H1 (cell line): ENCODE data around the gene POLDIP3. TPM values are rescaled to one million over a fixed set of nuclear protein-coding genes. Genes with fewer than 3 reads are reported as not detected.
A peak's percentile ranks its signal among the peaks of the same experiment; 100 is the strongest.

Experiments
- CTCF ChIA-PET: fragments of 300-600 bp; sonication (Branson Sonifier 250); formaldehyde crosslinking; loops from one replicate; lab custom pipeline; 2021; ENCODE audit not compliant: partially characterized antibody; lab: Charles Lee
- POLR2A ChIA-PET: fragments of 300-600 bp; sonication (Branson Sonifier 250); formaldehyde crosslinking; loops from one replicate; lab custom pipeline; 2021; ENCODE audit warnings: inconsistent platforms; ENCODE audit not compliant: partially characterized antibody; lab: Charles Lee
- DNase-seq, 2 experiments: peaks; one replicate each; pipeline versions ENCODE4 v3.0.0 to v3.0.0-alpha.2; 2010 to 2022; ENCODE audit warnings: low spot score in 2 of 2, low read depth in 1 of 2, mixed read lengths in 1 of 2
- FAIRE-seq: peaks from 2 replicates; lab custom pipeline; 2011; peaks lifted over from hg19 to GRCh38; lab: Jason Lieb, UNC
- H2AFZ ChIP-seq: 2 replicates; pipeline ENCODE4 v1.8.1; 2012; ENCODE audit warnings: low read length, inconsistent platforms
- H2AK5ac ChIP-seq: 2 replicates; pipeline ENCODE4 v1.6.1; 2013; ENCODE audit warnings: low read depth, low read length
- H2BK120ac ChIP-seq: replicated peaks from 2 replicates; pipeline ENCODE3; 2013; ENCODE audit warnings: low read depth, low read length, inconsistent platforms
- H2BK12ac ChIP-seq: 2 replicates; pipeline ENCODE4 v1.6.1; 2013; ENCODE audit warnings: low read depth, low read length
- H2BK15ac ChIP-seq: 2 replicates; pipeline ENCODE4 v1.6.1; 2013; ENCODE audit warnings: low read length
- H2BK20ac ChIP-seq: 2 replicates; pipeline ENCODE4 v1.6.1; 2013; ENCODE audit warnings: low read length
- H2BK5ac ChIP-seq: 2 replicates; pipeline ENCODE4 v1.6.1; 2013; ENCODE audit warnings: low read depth, low read length
- H3K14ac ChIP-seq: 2 replicates; pipeline ENCODE4 v1.6.1; 2013; ENCODE audit warnings: inconsistent platforms; ENCODE audit not compliant: insufficient read length
- H3K18ac ChIP-seq: 2 replicates; pipeline ENCODE4 v1.6.1; 2013; ENCODE audit warnings: low read length; ENCODE audit errors: extremely low read depth
- H3K23ac ChIP-seq: 2 replicates; pipeline ENCODE4 v1.6.1; 2013; ENCODE audit warnings: inconsistent platforms; ENCODE audit not compliant: insufficient read length
- H3K23me2 ChIP-seq: 2 replicates; pipeline ENCODE4 v1.6.1; 2013; ENCODE audit warnings: low read depth, low read length
- H3K27ac ChIP-seq: 2 replicates; pipeline ENCODE4 v1.6.1; 2011; ENCODE audit warnings: low read depth, low read length, inconsistent platforms
- H3K27me3 ChIP-seq, 4 experiments: replicated peaks in 1 of 4; 1 replicate in 1 of 4; 2 replicates in 3 of 4; pipeline versions ENCODE4 v1.6.1 to v1.8.1; 2011 to 2013; ENCODE audit warnings: low read length in 3 of 4, mild to moderate bottlenecking in 3 of 4, inconsistent platforms in 2 of 4, mixed read lengths in 2 of 4, moderate library complexity in 1 of 4; ENCODE audit not compliant: control insufficient read depth in 3 of 4, insufficient read depth in 3 of 4; ENCODE audit errors: extremely low read depth in 1 of 4
- H3K36me3 ChIP-seq, 4 experiments: 2 replicates each; pipeline versions ENCODE4 v1.6.1 to v1.8.1; 2011 to 2013; ENCODE audit warnings: mild to moderate bottlenecking in 4 of 4, low read length in 3 of 4, moderate library complexity in 2 of 4, control low read depth in 1 of 4, inconsistent platforms in 1 of 4; ENCODE audit not compliant: insufficient read depth in 4 of 4, control insufficient read depth in 2 of 4
- H3K4ac ChIP-seq: replicated peaks from 2 replicates; pipeline ENCODE3; 2013; ENCODE audit warnings: low read length, low read depth, mixed read lengths, inconsistent platforms; ENCODE audit not compliant: insufficient read length
- H3K4me1 ChIP-seq, 4 experiments: replicated peaks in 1 of 4; 1 replicate in 1 of 4; 2 replicates in 3 of 4; pipeline versions ENCODE4 v1.6.1 to v1.8.1; 2011 to 2013; ENCODE audit warnings: low read length in 3 of 4, inconsistent platforms in 2 of 4, mixed read lengths in 1 of 4; ENCODE audit not compliant: insufficient read depth in 4 of 4, control insufficient read depth in 3 of 4
- H3K4me2 ChIP-seq, 2 experiments: 2 replicates each; pipeline versions ENCODE4 v1.6.1 to v1.8.1; 2011 to 2013; ENCODE audit warnings: low read depth in 2 of 2, low read length in 2 of 2, control low read depth in 1 of 2, inconsistent platforms in 1 of 2, mild to moderate bottlenecking in 1 of 2; ENCODE audit not compliant: insufficient read depth in 1 of 2
- H3K4me3 ChIP-seq, 4 experiments: fragments of 200-600, 300-600 bp in 1 of 4; sonication (generic), shearing (Covaris generic), sonication (Bioruptor Twin) in 1 of 4; 2 replicates each; pipeline versions ENCODE4 v1.5.1 to v1.8.1; 2011 to 2016; ENCODE audit warnings: low read length in 4 of 4, low read depth in 3 of 4, control low read depth in 2 of 4, inconsistent platforms in 2 of 4, mild to moderate bottlenecking in 2 of 4, mixed read lengths in 1 of 4, moderate library complexity in 1 of 4; ENCODE audit not compliant: insufficient read depth in 2 of 4; ENCODE audit errors: extremely low read depth in 1 of 4
- H3K56ac ChIP-seq: replicated peaks from 2 replicates; pipeline ENCODE3; 2013; ENCODE audit warnings: low read depth, mild to moderate bottlenecking, mixed read lengths, low read length, inconsistent platforms; ENCODE audit not compliant: insufficient read length
- H3K79me1 ChIP-seq: 2 replicates; pipeline ENCODE4 v1.6.1; 2013; ENCODE audit warnings: low read depth, low read length, control low read depth
- H3K79me2 ChIP-seq, 2 experiments: 2 replicates each; pipeline versions ENCODE4 v1.6.1 to v1.8.1; 2012 to 2013; ENCODE audit warnings: low read length in 2 of 2, mild to moderate bottlenecking in 2 of 2, inconsistent platforms in 1 of 2; ENCODE audit not compliant: insufficient read depth in 2 of 2, control insufficient read depth in 1 of 2
- H3K9ac ChIP-seq, 4 experiments: replicated peaks in 1 of 4; 1 replicate in 1 of 4; 2 replicates in 3 of 4; pipeline versions ENCODE4 v1.6.1 to v1.8.1; 2011 to 2013; ENCODE audit warnings: low read depth in 3 of 4, low read length in 3 of 4, control low read depth in 2 of 4, mild to moderate bottlenecking in 2 of 4, moderate library complexity in 2 of 4, inconsistent platforms in 1 of 4; ENCODE audit errors: extremely low read depth in 1 of 4
- H3K9me3 ChIP-seq, 2 experiments: 2 replicates each; pipeline versions ENCODE4 v1.6.1 to v1.8.1; 2012 to 2013; ENCODE audit warnings: mild to moderate bottlenecking in 2 of 2, moderate library complexity in 2 of 2, control low read depth in 1 of 2, inconsistent platforms in 1 of 2, low read depth in 1 of 2, low read length in 1 of 2, mixed read lengths in 1 of 2; ENCODE audit not compliant: insufficient read depth in 2 of 2
- H4K20me1 ChIP-seq, 2 experiments: replicated peaks in 1 of 2; 2 replicates each; pipeline versions ENCODE3 to v1.8.1; 2011 to 2013; ENCODE audit warnings: inconsistent platforms in 2 of 2, low read length in 2 of 2, mild to moderate bottlenecking in 1 of 2; ENCODE audit not compliant: insufficient read depth in 2 of 2, control insufficient read depth in 1 of 2
- H4K5ac ChIP-seq: 2 replicates; pipeline ENCODE4 v1.6.1; 2013; ENCODE audit warnings: low read length, low read depth, mixed read lengths, inconsistent platforms; ENCODE audit not compliant: insufficient read length
- H4K8ac ChIP-seq: 2 replicates; pipeline ENCODE4 v1.8.0; 2013; ENCODE audit warnings: mild to moderate bottlenecking, moderate library complexity, low read length, inconsistent platforms; ENCODE audit not compliant: insufficient read depth; ENCODE audit errors: extremely low read depth
- H4K91ac ChIP-seq: replicated peaks from 2 replicates; pipeline ENCODE3; 2013; ENCODE audit warnings: low read length, mixed read lengths, inconsistent platforms; ENCODE audit not compliant: insufficient read length
- BRCA1 ChIP-seq: IDR thresholded peaks from 2 replicates; pipeline ENCODE4 v1.6.1; 2012; ENCODE audit warnings: low read depth, low read length, improper control_type of control experiment
- CEBPB ChIP-seq: IDR thresholded peaks from 2 replicates; pipeline ENCODE4 v1.6.1; 2012; ENCODE audit warnings: low read depth, low read length
- CREB1 ChIP-seq: IDR thresholded peaks from 2 replicates; pipeline ENCODE4 v1.6.1; 2012; ENCODE audit warnings: inconsistent platforms
- EGR1 ChIP-seq: IDR thresholded peaks from 2 replicates; pipeline ENCODE4 v1.6.1; 2011; ENCODE audit warnings: low read depth, low read length, borderline replicate concordance
- SIN3A ChIP-seq, 2 experiments: IDR thresholded peaks in 1 of 2; conservative IDR thresholded peaks in 1 of 2; 2 replicates each; pipeline ENCODE4 v1.6.1; 2011 to 2012; ENCODE audit warnings: low read length in 2 of 2, improper control_type of control experiment in 1 of 2, low read depth in 1 of 2, mild to moderate bottlenecking in 1 of 2
- ZNF274 ChIP-seq: IDR thresholded peaks from 2 replicates; pipeline ENCODE4 v1.7.0; 2012; ENCODE audit warnings: low read length, borderline replicate concordance; ENCODE audit errors: extremely low read depth
- WGBS, 2 experiments: shearing (Covaris generic) in 1 of 2; methylation state at CpG; one replicate each; pipeline versions ENCODE4 v1.1.6 to v1.1.7; 2013 to 2015; ENCODE audit warnings: low lambda C conversion rate in 2 of 2, mixed read lengths in 2 of 2, inconsistent platforms in 1 of 2, low coverage in 1 of 2, missing lambda C conversion rate in 1 of 2; ENCODE audit not compliant: insufficient replicate concordance in 2 of 2, insufficient coverage in 1 of 2, insufficient read length in 1 of 2; ENCODE audit errors: extremely low coverage in 1 of 2, missing lambda C conversion rate in 1 of 2; 5-methylcytosine and 5-hydroxymethylcytosine counted together
- polyA plus RNA-seq, 7 experiments: library from polyadenylated mRNA; depleted of rRNA in 3 of 7; stranded (reverse) in 5 of 7; unstranded in 2 of 7; fragments of >200 nt in 5 of 7; fragments of 200-250 nt in 2 of 7; gene quantifications; 1 replicate in 5 of 7; 2 replicates in 1 of 7; 4 replicates in 1 of 7; pipeline versions ENCODE4 v1.2.1 to v1.2.3, GENCODE V29; 2011 to 2013; ENCODE audit warnings: missing spikeins in 2 of 7, mixed read lengths in 2 of 7
- total RNA-seq: library from RNA; stranded (reverse); fragmentation: NEBNext Ultra II Directional; extraction: Animal tissue kit (Norgen Biotek cat#: 25700); gene quantifications from 2 replicates; pipeline ENCODE4 v1.2.1, GENCODE V29; 2021
- TF ChIP-seq, protein P1 (sequence below): IDR thresholded peaks from 2 replicates; pipeline ENCODE4 v1.6.1; 2011; ENCODE audit warnings: low read depth, mild to moderate bottlenecking, low read length; ENCODE audit not compliant: insufficient read depth

POLDIP3 gene
- total and polyA plus RNA-seq, 2 of the 8 experiments (the other 6 are each of a cell fraction or from before 2014, with no cell fraction given) = 43.5 to 84.6 TPM

DNA sequence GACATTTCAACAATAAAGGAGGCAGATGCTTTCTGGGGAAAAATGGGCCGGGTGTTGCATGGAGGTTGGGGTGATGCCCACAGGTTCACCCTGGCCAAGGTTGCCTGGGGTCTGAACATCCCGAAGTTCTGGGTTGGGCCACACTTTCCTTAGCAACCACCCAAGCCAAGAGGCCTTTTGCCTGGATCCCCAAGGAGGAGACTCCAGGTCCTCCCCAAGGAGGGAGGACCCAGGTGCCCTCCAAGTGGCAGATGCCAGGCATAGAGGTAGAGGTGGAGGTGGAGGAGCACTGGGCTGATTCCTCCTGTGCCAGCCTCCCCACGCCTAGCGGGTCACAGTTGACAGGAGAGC, 33.3 kb upstream of the POLDIP3 start:
- ChIA-PET CTCF (interaction anchor here (1.4 kb wide), 1 partner anchor 526 kb away, joined by 3 read pairs; no protein-coding TSS in a partner anchor), POLR2A (interaction anchor here (1.3 to 9.4 kb wide), 2 partner anchors 13 to 33 kb away, joined by 3 to 74 read pairs; partner anchors contain the start of gene POLDIP3)
- Histone ChIP-seq H3K9ac (no peak overlapping the region), H2AK5ac (no peak overlapping the region; the same call in 1 of the 2 replicates), H4K20me1 (peaks cover 9 to 10% of the 10 kb centered on the region in 2 experiments), H3K18ac (no peak overlapping the region), H3K79me1 (peaks cover 22% of the 10 kb centered on the region), H2BK15ac (no peak overlapping the region), H4K5ac (no peak overlapping the region), H3K23me2 (peaks cover 8% of the 10 kb centered on the region), H3K23ac (no peak overlapping the region), H4K8ac (no peak overlapping the region), H2BK5ac (no peak overlapping the region), H2AFZ (no peak overlapping the region), H2BK12ac (0 out of 2 replicates have a peak overlapping the region, but pooled peaks have one; percentile 45), H3K4me2 (peak overlapping the region; percentile 93 to 99), H3K14ac (no peak overlapping the region), H3K4me1 (peaks cover 5 to 28% (median 20%) of the 10 kb centered on the region in 4 experiments), H4K91ac (no peak overlapping the region), H3K36me3 (no peaks in the 10 kb centered on the region), H3K27me3 (peaks cover 0 to 2% (median 0%) of the 10 kb centered on the region in 4 experiments; a peak in 1 of 7 replicates), H3K56ac (no peak overlapping the region), H3K4me3 (peak overlapping the region in 3 of 4 experiments; percentile 82 to 92 (median 87); a peak in 3 of 8 replicates), H3K4ac (no peak overlapping the region), H3K79me2 (peaks cover 0 to 34% of the 10 kb centered on the region in 2 experiments; a peak in 2 of 4 replicates), H3K27ac (no peak overlapping the region), H2BK20ac (no peak overlapping the region), H2BK120ac (no peak overlapping the region), H3K9me3 (no peaks in the 10 kb centered on the region)
- 88% methylated on average over 4 of the region's 4 CpGs; no CpG with 5 or more reads in 1 of the 2 experiments for WGBS, 2 experiments
- FAIRE-seq (no peak), DNase-seq (no peak)
- no peak for TF ChIP-seq SIN3A (conservative IDR thresholded peaks at IDR 0.05 in 1 of 2, IDR thresholded peaks at IDR 0.05 in 1 of 2; ENCODE audit: low read depth in 1 of 2, low read length in 2 of 2)
- TF ChIP-seq, protein P1, sequence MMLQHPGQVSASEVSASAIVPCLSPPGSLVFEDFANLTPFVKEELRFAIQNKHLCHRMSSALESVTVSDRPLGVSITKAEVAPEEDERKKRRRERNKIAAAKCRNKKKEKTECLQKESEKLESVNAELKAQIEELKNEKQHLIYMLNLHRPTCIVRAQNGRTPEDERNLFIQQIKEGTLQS = no peak
- no peak for TF ChIP-seq BRCA1
- TF ChIP-seq ZNF274 = no peak
- no peak for TF ChIP-seq CEBPB
- TF ChIP-seq EGR1 = no peak
- no peak for TF ChIP-seq CREB1
